ENCODE data around the gene RNF2. TPM values are rescaled to one million over a fixed set of nuclear protein-coding genes. Genes with fewer than 3 reads are reported as not detected.

Gene RNF2
- total RNA-seq, 1 experiment from 2014 or later = 32.8 TPM

DNA sequence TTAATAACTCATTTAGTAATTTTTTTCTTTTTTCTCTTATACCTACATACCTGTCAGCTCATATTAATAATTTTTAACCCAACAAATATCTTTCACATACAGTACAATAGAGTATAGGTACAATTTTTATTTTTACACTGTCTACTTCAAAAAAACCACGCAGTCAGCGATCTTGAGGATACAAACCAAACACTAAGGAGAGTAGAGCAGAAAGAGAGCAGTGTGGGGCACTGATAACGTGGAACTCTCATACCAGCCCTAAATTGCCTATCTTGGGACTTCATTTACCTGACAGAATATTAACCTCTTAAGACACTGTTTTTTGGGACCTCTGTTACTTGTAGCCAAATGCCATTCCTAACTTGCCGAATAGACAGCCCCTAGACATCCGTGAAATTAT, 105.9 kb downstream of the RNF2 start:
- no peak for DNase-seq (ENCODE audit: low read depth, low spot score)
- no TSS peak for BruUV-seq (replicated peaks)
- in situ Hi-C loops (cut with HindIII; ENCODE audit: low pct_unique_long_range_greater_than_20kb, low sequenced_read_pairs) (no loop called here), intact Hi-C loops (cut with micrococcal nuclease; ENCODE audit: unreplicated experiment) (no loop called here)
- Histone ChIP-seq H3K36me3 (ENCODE audit: control insufficient read depth, insufficient read depth, low read length) (peaks cover 23% of the 10 kb centered on the region), H3K9me3 (ENCODE audit: control insufficient read depth, insufficient read depth, low read depth, low read length) (no peaks in the 10 kb centered on the region), H3K4me3 (ENCODE audit: low read depth in 2 of 2, low read length in 2 of 2) (no peak overlapping the region), H3K4me1 (ENCODE audit: control insufficient read depth, insufficient read depth, low read length) (peaks cover 8% of the 10 kb centered on the region), H3K27ac (ENCODE audit: low read length) (no peak overlapping the region), H3K27me3 (ENCODE audit: control insufficient read depth, insufficient read depth, low read length) (no peaks in the 10 kb centered on the region)
- CTCF ChIA-PET = interaction anchor here (0.6 kb wide), 1 partner anchor 228 kb away, joined by 4 read pairs; no protein-coding TSS in a partner anchor
- TF ChIP-seq CTCF (IDR thresholded peaks at IDR 0.05) (no peak), TCF7L2 (IDR thresholded peaks at IDR 0.05; ENCODE audit: low read depth, low read length) (no peak), POLR2AphosphoS5 (IDR thresholded peaks at IDR 0.05; ENCODE audit: low read depth, low read length) (no peak), REST (IDR thresholded peaks at IDR 0.05; ENCODE audit: insufficient read depth in 1 of 2, low read depth in 2 of 2, low read length in 1 of 2) (no peak), SIN3A (IDR thresholded peaks at IDR 0.05; ENCODE audit: borderline replicate concordance, insufficient read depth, low read depth, low read length) (no peak)
- POLR2A ChIA-PET = no interaction called here
- ATAC-seq = no peak

Other genes starting within 250 kb of the RNF2 start
- gene NIBAN1, start 71.0 kb upstream of the RNF2 start, total RNA-seq (2021; ENCODE audit: unreplicated experiment) = 6.7 TPM
- 19.5 TPM for gene TRMT1L, start 111.4 kb downstream of the RNF2 start, total RNA-seq (2021; ENCODE audit: unreplicated experiment)
- 2.1 TPM for gene SWT1, start 111.6 kb downstream of the RNF2 start, total RNA-seq (2021; ENCODE audit: unreplicated experiment)